Activated T-cell treated with anti-CD3 and anti-CD28 coated beads, Interleukin-2, amount 50 U/mL, for 1 hour (primary cell): ENCODE results near the gene RAD51D.

Source experiments
- DNase-seq: peaks from one replicate; pipeline ENCODE4 v3.0.0-alpha.2; 2020

The RAD51D gene

DNA sequence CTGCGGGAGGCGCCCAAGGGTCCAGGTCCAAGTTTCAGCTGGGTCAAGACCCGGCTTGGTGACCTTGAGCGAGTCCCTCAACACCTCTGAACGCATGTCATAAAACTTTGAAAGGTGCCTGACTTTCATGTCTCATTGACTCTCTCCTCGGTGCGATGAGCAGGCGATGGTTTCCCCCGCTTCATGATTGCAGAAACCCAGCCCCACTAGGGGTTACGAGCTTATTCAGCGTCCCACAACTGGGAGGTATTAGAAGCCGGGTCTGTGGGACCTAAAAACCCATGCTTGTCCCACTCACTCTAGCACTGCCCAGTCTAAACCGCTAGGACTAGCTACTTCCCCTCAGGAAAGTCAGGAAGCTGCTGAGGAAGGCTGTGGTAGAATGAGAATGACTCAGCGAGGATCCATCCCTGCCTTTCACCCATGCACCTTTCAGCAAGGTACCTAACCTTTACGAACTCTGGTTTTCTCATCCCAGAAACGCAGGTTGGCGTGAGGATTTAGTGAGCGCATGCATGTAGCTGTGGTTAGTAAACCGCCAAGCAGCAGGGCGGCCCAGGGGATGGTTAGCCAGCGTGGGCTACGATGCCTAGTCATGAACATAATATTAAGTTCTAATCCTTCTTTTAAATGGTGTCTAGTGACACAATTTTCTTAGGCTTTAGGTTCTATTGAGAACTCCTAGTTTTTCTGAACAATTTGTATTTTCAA, 29.9 kb downstream of the RAD51D start:
- no peak for DNase-seq

DNA sequence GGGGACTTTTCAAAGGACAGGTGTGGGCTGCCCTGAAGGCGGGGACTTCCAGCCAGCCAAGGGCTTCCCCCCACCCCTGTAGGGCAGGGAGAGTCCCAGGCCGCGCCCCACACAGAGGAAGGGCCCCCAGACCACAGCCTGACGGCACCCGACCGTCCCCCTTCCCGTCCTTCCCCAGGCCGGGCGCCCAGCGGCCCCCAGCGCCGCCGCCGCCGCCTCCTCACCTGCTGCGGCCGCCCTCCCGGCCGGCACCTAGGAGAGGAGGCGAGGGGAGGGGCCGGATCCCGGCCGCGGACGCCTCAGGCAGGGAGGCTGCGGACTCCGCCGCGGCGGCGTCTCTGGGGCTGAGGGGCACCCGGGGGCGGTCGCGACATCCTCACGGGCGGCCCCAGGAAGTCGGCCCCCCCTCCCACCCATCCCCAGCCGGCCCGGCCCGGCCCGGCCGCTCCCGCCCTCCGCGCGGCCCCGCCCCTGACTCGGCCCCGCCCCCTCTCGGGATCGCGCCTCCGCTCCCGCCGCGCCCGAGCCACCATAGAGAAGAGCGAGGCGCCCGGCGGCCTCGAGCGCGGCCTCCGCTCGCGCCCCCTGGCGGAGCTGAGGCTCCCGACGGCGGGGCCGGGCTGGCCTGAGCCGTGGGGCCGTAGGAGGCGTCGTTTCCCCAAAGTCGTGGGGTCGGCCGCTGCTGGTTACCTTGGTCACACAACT, 30.6 kb downstream of the RAD51D start:
- peak; percentile 94 for DNase-seq

DNA sequence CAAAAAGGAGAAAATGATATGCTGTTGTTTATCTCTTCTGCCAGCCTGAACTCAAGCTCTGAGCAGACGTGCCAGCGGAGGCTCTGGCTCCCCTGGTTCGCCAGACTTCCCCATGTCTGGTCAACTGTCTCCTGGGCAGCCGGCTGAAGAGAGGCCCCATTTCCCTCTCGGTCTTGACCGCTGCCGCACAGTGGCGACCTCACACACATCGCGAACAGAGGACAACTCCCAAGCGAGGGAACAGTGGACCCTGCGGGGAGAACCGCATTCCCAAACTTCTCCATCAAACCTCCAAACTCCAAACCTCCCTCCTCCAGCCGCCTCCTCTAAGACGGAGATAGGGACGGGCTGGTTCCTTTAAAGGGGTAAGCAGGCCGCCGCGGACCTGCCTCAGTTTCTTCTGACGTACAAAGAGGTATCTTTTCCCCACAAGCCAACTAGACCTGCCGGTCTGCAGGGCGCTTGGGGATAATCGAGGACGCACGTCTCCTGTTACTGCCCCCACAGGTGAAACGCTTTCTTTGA, 31.2 kb downstream of the RAD51D start:
- DNase-seq = peak; percentile 45

DNA sequence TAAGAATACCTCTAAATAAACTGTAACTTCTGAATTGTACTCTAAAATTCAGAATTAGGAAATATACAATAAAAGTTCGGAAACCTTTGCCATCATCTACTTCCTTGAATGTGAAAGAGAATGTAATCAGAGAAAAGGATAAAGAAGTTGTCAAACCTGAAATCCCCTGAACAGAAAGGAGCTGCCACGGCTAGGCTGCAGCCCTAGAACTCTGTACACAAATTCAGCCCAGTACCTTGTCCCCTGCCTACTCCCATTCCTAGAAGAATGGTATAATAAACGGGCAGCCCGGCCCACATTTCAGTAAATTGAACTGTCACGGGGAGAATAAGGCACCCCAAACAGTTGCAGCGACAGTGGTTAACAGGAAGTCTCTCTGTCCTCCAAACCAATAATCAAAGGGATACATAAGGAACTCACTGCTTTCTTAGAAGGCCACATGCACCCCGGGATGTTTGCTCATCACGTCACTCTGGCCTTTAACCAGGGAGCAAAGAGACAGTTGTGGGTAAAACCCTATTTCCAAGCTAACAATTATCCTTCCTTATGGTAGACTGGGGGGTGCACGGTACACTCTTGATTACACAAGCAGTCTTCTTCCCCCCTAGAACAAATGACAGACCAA, 31.8 kb downstream of the RAD51D start:
- DNase-seq = peak; percentile 42

DNA sequence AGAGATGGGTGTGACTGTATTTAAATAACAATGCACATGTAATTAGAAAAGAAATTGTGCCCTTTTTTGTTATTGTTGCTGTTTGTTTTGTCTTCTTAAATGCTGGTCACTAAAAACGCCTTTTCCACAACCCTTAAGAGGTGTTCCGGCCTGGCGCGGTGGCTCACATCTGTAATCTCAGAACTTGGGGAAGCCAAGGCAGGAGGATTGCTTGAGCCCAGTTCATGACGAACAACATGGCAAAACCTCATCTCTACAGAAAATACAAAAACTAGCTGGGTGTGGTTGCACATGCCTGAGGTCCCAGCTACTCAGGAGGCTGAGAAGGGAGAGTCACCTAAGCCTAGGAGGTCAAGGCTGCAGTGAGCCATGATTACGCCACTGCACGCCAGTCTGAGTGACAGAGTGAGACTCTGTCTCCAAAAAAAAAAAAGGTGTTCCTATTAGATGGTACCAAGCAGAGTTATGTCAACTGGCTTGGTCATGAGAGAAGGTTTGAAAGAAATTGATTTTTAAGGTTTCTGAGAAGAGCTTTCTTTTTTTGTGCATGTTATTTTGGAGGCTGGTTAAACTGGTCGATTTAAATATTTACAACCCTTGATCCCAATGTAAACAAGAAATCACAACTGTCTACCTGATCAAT, 32.6 kb downstream of the RAD51D start:
- no peak for DNase-seq

DNA sequence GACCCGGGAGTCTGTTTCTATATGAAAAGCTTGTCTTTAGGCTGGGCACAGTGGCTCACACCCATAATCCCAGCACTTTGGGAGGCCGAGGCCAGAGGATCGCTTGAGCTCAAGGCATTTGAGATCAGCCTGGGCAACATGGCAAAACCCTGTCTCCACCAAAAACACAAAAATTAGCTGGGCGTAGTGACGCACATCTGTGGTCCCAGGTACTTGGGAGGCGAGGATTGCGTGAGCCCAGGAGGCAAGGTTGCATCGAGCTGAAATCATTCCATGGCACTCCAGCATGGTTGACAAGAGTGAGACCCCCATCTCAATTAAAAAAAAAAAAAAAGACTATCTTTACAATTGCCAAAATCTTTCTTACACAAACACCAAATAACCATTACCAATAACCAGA, 33.5 kb downstream of the RAD51D start:
- DNase-seq = no peak

DNA sequence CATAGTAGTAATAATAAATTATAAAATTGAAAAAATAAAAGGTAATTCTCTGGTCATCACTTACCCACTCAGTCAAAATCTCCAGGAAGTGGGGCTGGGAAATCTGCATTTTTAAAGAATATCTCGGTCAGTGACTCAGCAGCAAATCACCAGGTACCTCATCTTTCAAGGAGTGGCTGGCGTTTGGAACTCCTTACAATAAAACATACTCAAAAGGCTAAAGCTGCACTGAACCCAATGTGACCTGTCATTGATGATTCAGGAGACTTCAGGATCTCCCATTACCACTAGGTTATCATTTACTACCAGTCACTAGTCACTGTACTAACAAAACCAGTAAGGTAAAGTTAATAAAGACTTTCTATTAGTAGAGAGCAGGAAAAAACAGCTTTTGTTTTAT, 34.7 kb downstream of the RAD51D start:
- no peak for DNase-seq

DNA sequence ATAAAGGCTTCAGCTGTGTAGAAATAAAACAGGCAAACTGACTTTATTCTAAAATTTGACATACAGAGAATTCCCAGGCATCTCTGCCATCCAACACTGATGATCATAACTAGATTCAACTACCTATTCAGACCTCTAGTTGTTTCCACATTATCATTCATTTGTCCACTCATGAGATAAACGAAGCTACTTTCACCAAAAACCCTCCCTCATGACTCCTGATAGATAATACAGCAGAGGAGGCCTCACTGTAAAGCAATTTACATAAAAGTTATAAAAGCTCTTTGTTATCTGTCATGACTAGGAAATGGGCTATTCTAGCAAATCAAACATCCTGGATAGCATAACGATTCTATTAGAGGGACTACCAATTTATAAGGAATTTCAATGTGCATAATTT, 36.6 kb downstream of the RAD51D start:
- no peak for DNase-seq

DNA sequence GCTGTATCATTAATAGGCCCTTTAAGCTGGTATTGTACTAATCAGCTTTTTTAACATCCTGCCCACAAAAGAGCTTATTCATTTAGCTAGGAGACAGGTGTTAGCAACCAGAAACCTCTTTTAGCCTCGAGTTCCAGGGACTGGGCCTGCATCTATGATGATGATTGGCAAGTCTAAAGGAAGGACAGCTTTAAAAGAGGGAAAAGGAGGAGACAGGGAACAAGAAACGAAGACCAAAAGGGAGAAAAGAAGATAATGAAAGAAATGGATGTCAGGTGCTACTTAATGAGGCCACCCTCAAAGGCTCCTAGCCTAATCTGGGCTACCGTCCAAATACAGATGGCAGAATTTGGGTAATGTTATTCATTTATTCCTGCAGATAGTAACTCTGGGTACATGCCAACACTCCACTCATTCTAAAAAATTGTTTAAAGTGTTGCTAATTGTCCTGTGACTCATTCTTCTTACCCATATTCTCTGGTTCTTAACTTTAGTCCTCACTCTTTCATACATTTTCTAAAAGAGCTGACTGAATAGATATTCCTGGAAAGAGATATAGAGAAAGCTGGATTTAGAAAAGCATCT, 37.5 kb downstream of the RAD51D start:
- no peak for DNase-seq

DNA sequence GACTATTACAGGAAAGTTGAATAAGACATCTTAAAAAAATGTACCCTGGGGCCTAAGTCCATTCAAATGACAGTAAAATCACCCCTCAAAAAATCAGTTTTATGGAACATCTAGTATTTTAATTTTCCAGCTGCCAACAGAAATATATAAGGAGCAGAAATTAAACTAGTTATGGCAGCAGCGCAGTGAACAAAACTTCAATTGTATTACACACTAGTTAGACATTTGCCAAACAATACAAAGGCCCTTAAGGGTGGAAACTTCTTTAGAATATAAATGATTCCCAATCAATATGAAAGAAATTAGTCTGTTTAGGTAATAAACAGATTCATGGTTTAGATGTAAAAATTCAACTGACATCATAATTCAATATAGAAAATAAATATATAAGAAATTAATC, 38.0 kb downstream of the RAD51D start:
- no peak for DNase-seq

DNA sequence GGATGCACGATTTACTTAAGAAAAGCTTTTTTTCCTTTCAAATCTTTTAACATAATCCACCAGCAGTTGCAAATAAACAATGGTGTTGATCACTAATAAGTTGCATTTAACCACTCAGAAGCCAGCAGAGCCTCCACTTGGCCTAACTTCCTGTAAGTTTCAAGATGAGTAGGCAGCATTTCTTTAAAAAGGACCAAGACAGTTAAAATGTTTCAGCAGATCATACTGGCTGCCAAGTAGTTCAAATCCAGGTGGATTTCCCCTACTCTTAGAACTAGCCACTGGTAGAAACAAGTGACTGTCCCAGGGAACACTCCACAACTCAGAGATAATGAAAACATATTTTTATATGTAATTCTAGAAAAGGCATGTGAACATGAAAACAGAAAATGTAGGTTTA, 39.1 kb downstream of the RAD51D start:
- DNase-seq = no peak

DNA sequence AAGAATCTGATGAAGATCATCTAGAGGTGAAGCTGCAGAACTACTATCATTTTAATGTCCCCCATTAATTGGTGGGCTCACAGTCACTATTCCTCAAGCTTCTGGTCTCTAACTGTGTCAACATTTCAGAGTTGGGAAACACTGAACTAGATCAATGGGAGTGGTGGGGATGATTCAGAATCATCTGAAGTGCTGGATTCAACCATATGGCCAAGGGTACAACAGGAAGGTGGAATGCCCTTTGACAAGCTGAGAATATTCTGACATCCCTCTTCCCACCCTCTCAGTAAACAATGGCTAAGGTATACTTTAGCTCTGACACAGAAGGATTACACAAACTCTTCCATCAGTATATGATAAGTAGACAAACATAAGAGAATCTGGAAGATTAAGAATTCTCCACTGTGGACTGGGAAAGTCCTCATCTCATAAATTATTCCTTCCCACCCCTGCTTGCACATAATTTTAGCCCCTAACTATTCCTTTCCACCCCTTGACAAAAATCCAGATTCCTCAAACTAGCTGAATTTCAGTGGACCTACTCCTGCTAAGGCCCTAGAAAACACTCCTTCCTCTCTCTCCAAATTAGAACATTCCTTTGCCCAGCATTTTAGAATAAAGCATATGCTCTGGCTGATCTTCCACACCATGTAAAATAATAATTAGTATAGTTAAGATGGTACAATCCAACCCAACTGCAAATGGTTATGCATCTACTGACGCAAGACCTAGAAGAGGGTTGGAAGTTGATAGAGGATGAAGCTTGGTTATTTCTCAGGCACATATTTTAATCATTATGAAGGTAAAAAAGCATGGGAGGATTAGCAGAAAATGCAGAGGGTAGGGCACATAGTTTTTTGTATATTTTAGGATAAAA, 39.9 kb downstream of the RAD51D start:
- no peak for DNase-seq

DNA sequence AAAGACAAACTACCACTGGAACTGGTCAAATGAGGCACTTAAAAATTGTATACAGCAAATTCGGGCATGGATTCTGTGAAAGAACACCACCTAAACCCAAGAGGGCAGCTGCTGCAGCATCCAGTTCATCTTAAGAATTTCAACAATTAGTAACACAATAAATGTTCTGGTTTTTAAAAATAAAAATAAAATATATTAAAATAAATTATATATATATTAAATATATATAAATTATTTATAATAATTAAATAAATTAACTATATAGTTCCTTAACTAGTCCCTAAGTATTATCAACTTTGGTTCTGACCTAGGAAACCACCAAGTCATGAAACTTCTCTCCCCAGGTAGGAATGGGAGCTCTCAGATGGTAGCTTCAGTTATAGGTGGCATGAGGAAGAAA, 42.8 kb downstream of the RAD51D start:
- DNase-seq = no peak

DNA sequence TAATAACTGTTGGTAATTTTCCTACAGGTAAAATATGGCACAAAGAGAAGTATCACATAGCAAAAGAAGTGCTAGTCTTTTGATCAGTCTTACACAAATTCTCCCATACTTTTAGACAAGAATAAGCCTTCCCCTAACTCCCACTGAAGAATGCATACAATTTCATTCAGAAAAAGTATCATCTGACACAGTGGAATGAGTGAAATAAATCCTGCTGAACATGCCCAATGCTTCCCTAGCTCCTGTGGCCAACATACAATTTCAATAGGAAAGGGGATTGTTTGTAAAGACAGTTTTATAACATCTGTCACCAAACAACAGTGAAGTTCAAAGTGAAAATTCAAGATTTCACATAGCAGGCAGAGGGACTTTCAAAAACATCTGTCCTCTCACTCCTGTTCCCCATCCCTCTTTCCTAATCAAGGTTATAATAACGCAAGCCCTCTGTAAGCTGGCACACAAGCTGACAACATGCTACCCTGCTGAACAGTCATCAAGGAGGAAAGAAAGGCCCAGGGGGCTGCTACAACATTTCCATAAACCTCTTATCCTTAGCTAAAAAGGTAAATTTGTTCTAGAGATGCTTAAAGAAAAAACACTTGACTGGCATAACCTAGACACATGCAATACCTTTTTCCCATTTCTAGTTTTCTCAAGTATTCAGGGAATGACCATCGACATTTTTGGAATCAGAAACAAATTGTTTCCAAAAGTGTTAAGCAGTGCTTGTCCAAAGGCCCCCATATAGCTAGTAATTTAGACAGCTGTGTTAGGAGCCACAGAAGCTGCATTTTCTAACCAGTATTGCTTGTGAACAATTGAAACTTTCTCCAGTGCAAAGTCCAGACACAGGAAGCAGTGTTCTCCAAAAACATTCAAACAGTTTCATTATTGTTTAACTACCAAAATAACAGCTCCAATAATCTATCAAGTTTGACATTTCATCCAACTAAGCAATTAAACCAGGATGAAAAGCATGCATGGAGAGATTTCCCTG, 44.7 kb downstream of the RAD51D start:
- DNase-seq = no peak

DNA sequence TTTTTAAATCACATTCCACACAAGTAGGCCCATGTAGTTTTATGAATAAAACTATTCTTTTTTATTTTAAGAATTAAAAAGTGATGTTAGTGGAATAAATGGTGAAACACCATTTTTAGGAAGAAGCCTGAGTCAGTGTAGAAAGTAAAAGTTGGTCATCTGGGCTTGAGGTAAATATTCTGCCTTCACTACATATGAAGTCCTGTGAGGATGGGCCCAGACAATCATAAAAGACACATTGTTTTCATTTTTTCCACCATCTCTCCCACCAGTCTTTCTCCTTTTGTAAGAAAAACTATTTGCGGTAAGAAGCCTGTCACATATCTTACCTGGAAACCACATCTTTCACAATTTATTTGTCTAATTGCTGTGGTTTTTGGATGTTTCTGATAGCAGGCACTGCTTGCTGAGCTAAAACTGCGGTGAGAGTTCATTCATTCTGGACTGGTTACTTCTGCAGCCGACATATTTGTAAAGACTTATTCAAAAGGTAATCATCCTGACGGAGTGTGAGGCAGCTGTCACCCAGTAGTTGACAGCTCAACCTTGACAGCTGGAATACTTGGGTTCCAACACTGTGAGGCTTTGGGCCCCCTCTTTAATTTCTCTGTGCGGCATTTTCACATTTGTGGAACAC, 45.6 kb downstream of the RAD51D start:
- DNase-seq = no peak

DNA sequence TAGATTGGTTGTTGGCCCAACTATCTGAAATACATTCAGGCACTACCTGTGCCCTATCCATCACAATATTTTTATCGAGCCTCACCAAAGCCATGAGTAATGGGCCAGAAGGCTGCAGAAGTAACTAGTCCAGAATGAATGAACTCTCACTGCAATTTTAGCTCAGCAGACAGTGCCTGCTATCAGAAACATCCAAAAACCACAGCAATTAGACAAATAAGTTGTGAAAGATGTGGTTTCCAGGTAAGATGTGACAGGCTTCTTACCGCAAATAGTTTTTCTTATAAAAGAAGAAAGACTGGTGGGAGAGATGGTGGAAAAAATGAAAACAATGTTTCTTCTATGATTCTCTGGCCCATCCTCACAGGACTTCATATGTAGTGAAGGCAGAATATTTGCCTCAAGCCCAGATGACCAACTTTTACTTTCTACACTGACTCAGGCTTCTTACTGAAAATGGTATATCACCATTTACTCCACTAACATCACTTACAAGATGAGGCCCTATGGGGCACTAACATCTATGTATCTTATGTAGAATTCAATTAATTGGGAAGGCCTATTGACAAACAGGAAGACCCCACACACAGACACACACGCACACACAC, 46.4 kb downstream of the RAD51D start:
- DNase-seq = no peak

DNA sequence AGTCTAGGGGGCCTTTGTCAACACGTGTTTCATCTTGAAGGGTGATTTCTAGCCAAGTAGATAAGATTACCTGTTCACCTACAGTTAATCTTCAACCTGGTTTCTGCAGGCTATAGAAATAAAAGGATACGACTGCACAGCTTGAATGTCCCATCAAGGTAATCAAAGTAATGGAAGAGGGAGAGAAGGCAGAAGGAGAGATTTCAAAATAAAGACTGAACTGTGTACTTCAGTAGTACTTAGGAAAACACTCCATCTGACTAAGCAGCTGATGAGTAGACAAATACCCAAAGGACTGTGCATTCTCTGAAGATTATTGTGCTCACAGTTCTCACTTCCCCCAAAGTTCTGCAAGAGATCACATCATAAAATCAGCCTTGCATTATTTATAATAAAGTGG, 50.3 kb downstream of the RAD51D start:
- DNase-seq = no peak

DNA sequence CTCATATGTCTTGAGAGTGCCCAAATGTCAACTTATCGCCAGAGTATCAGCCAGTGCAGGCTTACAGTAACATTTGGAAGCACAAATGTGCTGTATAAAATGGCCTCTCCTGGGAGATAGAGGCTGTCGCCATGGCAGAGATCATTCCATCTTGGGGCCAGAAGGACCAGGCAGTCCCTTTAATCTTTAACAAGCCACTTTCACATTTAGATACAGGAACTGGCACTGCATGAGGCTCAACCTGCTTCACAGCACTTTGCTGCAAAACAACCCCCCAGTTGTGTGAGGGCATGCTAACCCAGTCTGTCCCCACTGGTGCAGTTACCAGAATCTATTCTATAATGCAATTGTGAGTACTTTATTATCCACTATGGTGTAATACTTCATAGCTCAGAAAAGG, 51.4 kb downstream of the RAD51D start:
- DNase-seq = no peak

DNA sequence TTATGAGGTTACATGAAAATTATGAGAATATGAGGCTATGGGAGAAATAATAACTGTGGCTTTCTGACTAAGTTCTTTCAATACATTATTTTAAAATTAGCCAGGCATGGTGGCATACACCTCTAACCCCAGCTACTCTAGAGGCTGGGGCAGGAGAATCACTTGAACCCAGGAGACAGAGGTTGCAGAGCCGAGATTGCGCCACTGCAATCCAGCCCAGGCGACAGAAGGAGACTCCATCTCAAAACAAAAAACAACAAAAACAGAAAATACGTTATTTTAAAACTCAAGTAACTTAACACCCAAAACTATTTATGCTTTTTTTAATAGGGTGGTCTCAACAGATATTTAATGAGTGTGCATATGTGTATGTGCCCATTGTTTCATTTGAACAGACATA, 53.8 kb downstream of the RAD51D start:
- no peak for DNase-seq
